ENCODE data around the gene MUS81. TPM values are rescaled to one million over a fixed set of nuclear protein-coding genes. Genes with fewer than 3 reads are reported as not detected.

MUS81 gene
- total and polyA plus RNA-seq, 9 of the 15 experiments (the other 6 are each of a cell fraction or from before 2014, with no cell fraction given) = 13.4 to 118 (median 53.7) TPM

DNA sequence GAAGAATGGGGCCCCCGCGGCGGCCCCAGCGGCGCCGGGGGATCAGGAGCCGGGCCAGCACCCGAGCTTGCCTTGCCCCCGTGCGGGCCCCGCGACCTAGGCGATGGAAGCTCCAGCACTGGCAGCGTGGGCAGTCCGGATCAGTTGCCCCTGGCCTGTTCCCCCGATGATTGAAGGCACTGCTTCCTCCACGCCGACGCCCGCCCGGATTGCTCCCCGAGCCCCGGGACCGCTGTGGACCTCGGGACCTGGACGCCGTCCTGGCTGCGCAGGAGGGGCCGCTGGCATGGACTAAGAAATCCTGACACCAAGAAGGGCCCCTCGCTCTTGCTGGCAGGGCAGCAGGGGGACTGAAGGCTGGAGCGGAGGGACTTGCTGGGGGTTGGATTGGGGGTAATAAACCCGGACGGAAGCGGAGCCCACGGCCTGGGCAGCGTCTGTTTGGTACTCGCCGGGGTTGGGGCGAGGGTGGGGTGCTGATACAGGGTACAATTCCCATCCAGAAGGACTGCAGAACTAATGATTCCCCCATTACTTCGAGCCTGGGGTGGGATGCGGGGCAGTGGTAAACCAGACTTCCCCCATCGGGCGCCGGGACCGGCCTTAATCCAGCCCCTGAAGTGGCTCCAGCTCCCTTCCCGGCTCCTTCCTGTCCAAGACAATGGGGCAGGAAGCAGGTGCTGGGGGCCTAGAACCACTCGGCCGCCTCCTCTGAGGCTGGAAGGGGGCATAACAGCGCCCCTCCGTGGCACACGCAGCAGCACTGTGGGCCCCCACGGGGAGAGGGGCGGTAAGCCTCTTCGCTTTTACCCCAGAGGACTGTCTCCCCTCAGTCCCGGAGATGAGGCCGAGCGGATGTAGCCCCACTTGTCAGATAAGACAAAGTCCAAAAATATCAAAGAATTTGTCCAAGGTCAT is 31.2 kb downstream of the MUS81 start (continued):
- TF ChIP-seq NR2C2 (CRISPR knock-in tag; IDR thresholded peaks at IDR 0.05) (no peak), NR2C2 (tag; IDR thresholded peaks at IDR 0.05) (no peak), L3MBTL2 (IDR thresholded peaks at IDR 0.05) (no peak), POLR2B (IDR thresholded peaks at IDR 0.05; ENCODE audit: low read depth, partially characterized antibody) (peak; percentile 67), PPARD (CRISPR knock-in tag; IDR thresholded peaks at IDR 0.05) (no peak), E2F8 (IDR thresholded peaks at IDR 0.05; ENCODE audit: low read depth, partially characterized antibody) (no peak), FOXJ3 (CRISPR knock-in tag; IDR thresholded peaks at IDR 0.05) (no peak), ZKSCAN3 (CRISPR knock-in tag; IDR thresholded peaks at IDR 0.05) (no peak), POLR2A (conservative IDR thresholded peaks at IDR 0.05) (peak; percentile 76), ZNF197 (CRISPR knock-in tag; IDR thresholded peaks at IDR 0.05; ENCODE audit: low read depth) (no peak), IRF2 (CRISPR knock-in tag; IDR thresholded peaks at IDR 0.05) (no peak), RHOXF2B (CRISPR knock-in tag; conservative IDR thresholded peaks at IDR 0.05) (0 out of 2 replicates have a peak, but pooled peaks have one; percentile 2), MTA2 (IDR thresholded peaks at IDR 0.05; ENCODE audit: low read depth) (no peak), NCOA6 (IDR thresholded peaks at IDR 0.05) (no peak), RNF2 (IDR thresholded peaks at IDR 0.05) (peak; percentile 50), ZNF212 (CRISPR knock-in tag; IDR thresholded peaks at IDR 0.05) (no peak), NBN (IDR thresholded peaks at IDR 0.05; ENCODE audit: low read depth) (peak; percentile 27; the same call in 1 of the 2 replicates), RBM25 (IDR thresholded peaks at IDR 0.05; ENCODE audit: low read depth, low read length, severe bottlenecking) (no peak), SRSF3 (IDR thresholded peaks at IDR 0.05; ENCODE audit: insufficient read depth, low read length) (no peak), TRIM28 (IDR thresholded peaks at IDR 0.05) (no peak), ZNF561 (CRISPR knock-in tag; conservative IDR thresholded peaks at IDR 0.05) (no peak; the same call in 1 of the 2 replicates)
- TF ChIP-seq, protein P1, sequence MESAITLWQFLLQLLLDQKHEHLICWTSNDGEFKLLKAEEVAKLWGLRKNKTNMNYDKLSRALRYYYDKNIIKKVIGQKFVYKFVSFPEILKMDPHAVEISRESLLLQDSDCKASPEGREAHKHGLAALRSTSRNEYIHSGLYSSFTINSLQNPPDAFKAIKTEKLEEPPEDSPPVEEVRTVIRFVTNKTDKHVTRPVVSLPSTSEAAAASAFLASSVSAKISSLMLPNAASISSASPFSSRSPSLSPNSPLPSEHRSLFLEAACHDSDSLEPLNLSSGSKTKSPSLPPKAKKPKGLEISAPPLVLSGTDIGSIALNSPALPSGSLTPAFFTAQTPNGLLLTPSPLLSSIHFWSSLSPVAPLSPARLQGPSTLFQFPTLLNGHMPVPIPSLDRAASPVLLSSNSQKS (CRISPR knock-in tag; IDR thresholded peaks at IDR 0.05) = no peak
- TF ChIP-seq, protein P2, sequence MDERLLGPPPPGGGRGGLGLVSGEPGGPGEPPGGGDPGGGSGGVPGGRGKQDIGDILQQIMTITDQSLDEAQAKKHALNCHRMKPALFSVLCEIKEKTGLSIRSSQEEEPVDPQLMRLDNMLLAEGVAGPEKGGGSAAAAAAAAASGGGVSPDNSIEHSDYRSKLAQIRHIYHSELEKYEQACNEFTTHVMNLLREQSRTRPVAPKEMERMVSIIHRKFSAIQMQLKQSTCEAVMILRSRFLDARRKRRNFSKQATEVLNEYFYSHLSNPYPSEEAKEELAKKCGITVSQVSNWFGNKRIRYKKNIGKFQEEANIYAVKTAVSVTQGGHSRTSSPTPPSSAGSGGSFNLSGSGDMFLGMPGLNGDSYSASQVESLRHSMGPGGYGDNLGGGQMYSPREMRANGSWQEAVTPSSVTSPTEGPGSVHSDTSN (CRISPR knock-in tag; IDR thresholded peaks at IDR 0.05; ENCODE audit: low read depth) = no peak
- TF ChIP-seq, protein P2 (tag; conservative IDR thresholded peaks at IDR 0.05; ENCODE audit: low read depth) = no peak
